ENCODE measurements around the gene NOL3.

The NOL3 gene

DNA sequence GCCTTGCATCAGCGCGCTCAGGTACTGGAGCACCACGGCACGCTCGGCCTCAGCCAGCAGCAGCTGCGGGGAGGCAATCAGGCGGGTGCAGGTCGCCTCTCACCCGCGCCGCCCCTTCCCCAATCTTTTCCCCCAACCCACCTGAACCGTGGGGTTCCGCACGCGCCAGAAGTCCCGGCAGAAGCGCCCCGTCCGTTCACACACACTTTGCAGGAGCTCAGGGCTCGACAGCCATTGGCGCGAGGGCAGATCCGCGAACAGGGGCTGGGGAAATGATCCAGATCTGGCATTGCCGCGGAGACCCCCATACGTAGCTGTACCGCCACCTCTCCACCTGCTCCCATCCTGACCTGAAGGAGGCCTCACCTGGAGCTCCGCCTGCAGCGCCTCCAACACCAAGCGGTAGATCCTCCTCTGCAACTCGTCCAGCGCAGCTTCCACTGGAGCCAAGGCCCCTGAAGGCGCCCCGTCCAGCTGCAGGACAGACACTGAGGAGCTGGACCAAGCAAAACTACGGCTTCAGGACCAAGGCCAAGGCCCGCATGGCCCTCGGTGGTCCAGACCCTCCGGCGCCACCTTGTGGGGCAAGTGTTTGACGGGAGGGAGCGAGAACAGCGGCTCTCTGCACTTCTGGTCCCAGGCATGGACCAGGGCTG is 14.8 kb downstream of the NOL3 start:
- Histone ChIP-seq H3K36me3 (ENCODE audit: insufficient read depth, low read length) (no peaks in the 10 kb centered on the region), H3K4me1 (ENCODE audit: insufficient read depth, low read length) (no peaks in the 10 kb centered on the region; the same call in 1 of the 2 replicates), H3K9ac (ENCODE audit: low read depth, low read length) (peak overlapping the region; percentile 99; the same call in 1 of the 2 replicates), H3K9me3 (ENCODE audit: control insufficient read depth, insufficient read depth, low read length) (no peaks in the 10 kb centered on the region)

DNA sequence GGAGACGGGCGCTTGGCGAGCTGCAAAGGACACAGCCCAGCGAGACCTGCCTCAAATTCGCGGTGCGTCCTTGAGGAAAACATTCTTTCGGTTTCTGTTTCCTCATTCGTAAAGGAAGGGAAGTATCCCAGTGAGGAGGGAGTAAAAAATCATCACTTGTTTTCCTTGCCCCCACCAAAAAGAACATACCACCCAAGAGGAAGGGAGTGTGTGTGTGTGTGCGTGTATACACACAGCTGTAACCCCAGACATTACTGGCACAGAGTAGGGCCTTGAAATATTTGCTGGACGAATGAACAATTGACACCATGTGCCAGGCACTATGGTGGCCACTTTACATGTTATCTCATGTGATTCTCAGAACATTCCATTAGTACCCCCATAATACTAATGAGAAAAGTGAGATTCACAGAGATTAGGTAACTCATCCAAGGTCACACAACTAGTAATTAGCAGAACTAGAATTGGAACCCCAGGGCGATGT is 15.4 kb downstream of the NOL3 start:
- H3K4me1 ChIP-seq (ENCODE audit: insufficient read depth, low read length), result peaks cover 4% of the 10 kb centered on the region; the same call in 1 of the 2 replicates
- H3K9ac ChIP-seq (ENCODE audit: low read depth, low read length), result no peak overlapping the region
- H3K36me3 ChIP-seq (ENCODE audit: insufficient read depth, low read length), result no peaks in the 10 kb centered on the region
- H3K9me3 ChIP-seq (ENCODE audit: control insufficient read depth, insufficient read depth, low read length), result no peaks in the 10 kb centered on the region

DNA sequence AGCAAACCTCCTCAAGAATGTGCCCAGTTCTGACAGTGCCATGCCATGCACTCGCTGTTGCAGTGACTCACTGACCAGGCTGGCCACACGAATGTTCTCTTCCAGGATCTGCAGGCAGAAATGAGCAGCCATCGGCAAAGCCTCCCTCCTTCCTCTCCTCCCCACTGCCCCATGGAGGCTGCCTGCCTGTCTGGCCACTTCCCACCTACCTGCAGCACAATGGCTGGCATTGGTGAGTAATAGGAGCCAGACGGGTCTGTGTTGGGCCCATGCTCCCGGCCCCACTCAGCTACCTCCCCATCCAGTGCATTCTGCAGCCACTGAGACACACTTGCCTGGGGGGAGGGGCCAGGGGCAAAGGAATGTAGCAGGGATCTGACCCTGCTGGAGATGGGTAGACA is 16.2 kb downstream of the NOL3 start:
- Histone ChIP-seq H3K4me1 (ENCODE audit: insufficient read depth, low read length) (peaks cover 5% of the 10 kb centered on the region; the same call in 1 of the 2 replicates), H3K36me3 (ENCODE audit: insufficient read depth, low read length) (no peaks in the 10 kb centered on the region), H3K9ac (ENCODE audit: low read depth, low read length) (no peak overlapping the region)

DNA sequence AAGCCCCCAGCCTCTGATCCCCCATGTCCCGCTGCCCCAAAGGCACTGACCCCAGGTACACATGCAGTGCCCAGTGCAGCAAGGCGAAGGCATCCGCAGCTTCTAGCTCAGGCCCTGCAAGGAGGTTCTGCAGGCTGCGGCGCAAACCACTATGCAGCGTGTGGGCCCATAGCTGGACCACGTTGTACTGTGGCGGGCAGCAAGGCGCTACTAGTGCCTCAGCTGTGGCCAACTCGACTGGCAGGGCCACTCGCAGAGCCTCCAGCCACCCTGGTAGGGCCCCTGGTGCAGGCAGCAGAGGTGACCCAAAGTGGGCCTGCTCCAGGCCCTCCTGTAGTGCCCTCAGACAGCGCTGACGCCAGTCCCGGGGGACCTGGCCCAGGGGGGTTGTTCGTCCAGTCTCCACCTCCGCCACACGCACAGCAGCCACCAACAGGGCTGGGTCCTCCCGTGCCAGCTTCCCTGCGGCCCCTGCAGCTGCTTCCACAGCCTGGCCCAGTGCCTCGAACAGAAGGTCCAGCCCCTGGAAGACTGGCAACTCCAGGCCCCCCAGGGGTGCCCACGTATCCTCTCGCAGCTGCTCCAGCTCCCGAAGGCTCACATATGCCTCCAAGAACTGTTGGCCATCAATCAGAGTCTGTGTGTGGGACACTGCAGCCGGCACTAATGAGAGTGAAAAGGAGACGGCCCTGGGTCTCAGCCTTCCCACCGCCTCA is 17.0 kb downstream of the NOL3 start:
- H3K9me3 ChIP-seq (ENCODE audit: control insufficient read depth, insufficient read depth, low read length), result no peaks in the 10 kb centered on the region
- no peak overlapping the region for H3K9ac ChIP-seq (ENCODE audit: low read depth, low read length)
- no peaks in the 10 kb centered on the region for H3K36me3 ChIP-seq (ENCODE audit: insufficient read depth, low read length)
- peaks cover 5% of the 10 kb centered on the region; the same call in 1 of the 2 replicates for H3K4me1 ChIP-seq (ENCODE audit: insufficient read depth, low read length)

More for the DNA sequence above, 16.2 kb downstream of the NOL3 start:
- no peaks in the 10 kb centered on the region for H3K9me3 ChIP-seq (ENCODE audit: control insufficient read depth, insufficient read depth, low read length)

GRCh38 chr16:67188323-67188722 is 18.0 kb downstream of the NOL3 start:
- Histone ChIP-seq H3K9ac (ENCODE audit: low read depth, low read length) (no peak overlapping the region), H3K36me3 (ENCODE audit: insufficient read depth, low read length) (peaks cover 3% of the 10 kb centered on the region; the same call in 1 of the 2 replicates), H3K4me1 (ENCODE audit: insufficient read depth, low read length) (peaks cover 11% of the 10 kb centered on the region), H3K9me3 (ENCODE audit: control insufficient read depth, insufficient read depth, low read length) (no peaks in the 10 kb centered on the region)

- Histone ChIP-seq H3K9me3 (ENCODE audit: control insufficient read depth, insufficient read depth, low read length) (no peaks in the 10 kb centered on the region), H3K9ac (ENCODE audit: low read depth, low read length) (no peak overlapping the region), H3K4me1 (ENCODE audit: insufficient read depth, low read length) (peaks cover 11% of the 10 kb centered on the region)
Measured at GRCh38 chr16:67188798-67189197, 18.5 kb downstream of the NOL3 start.

GRCh38 chr16:67190041-67190440 is 19.7 kb downstream of the NOL3 start, which contains the start of gene EXOC3L1:
EXOC3L1 (minus strand) TSS chr16:67190136; CDS start chr16:67189676, 460 bp downstream.
- Histone ChIP-seq H3K9me3 (ENCODE audit: control insufficient read depth, insufficient read depth, low read length) (no peaks in the 10 kb centered on the region), H3K36me3 (ENCODE audit: insufficient read depth, low read length) (peaks cover 15% of the 10 kb centered on the region), H3K4me1 (ENCODE audit: insufficient read depth, low read length) (peaks cover 11% of the 10 kb centered on the region), H3K9ac (ENCODE audit: low read depth, low read length) (no peak within 1 kb of the TSS)

More at GRCh38 chr16:67188798-67189197, 18.5 kb downstream of the NOL3 start:
- peaks cover 7% of the 10 kb centered on the region for H3K36me3 ChIP-seq (ENCODE audit: insufficient read depth, low read length)

DNA sequence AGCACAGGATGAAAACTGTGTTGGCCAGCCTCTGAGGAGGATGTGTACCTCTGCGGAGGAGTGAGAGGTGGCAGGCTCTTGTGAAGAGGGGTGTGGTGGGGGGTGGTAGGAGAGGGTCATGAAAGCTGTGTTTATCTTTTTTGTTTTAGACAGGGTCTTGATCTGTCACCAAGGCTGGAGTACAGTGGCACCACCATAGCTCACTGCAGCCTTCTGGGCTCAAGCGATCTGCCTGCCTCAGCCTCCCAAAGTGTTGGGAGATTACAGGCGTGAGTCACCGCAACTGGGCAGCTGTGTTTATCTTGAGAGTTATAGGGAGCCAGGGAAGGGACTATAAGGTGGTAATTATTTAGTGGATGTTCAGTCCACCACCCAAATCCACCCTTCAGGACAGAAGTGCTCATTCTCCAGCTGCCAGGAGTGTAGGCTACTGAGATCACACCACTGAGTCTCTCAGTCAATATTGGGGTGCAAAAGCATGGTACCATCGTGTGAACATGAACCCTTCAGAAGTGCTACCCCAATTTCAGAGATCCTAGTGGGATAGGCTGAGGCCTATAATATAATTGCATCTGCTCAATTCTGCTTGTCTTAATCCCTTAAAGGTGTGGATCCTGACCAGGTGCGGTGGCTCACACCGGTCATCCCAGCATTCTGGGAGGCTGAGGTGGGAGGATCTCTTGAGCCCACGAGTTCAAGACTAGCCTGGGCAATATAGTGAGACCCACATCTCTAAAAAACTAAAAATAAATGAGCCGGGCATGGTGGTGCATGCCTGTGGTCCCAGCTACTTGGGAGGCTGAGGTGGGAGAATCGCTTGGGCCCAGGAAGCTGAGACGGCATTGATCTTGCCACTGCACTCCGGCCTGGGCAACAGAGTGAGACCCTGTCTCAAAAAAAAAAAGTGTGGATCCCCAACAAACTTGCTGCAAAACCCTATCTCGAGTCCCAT is 20.4 kb downstream of the NOL3 start:
- H3K9me3 ChIP-seq (ENCODE audit: control insufficient read depth, insufficient read depth, low read length), result no peaks in the 10 kb centered on the region
- peaks cover 15% of the 10 kb centered on the region for H3K36me3 ChIP-seq (ENCODE audit: insufficient read depth, low read length)
- H3K4me1 ChIP-seq (ENCODE audit: insufficient read depth, low read length), result peaks cover 11% of the 10 kb centered on the region
- no peak overlapping the region for H3K9ac ChIP-seq (ENCODE audit: low read depth, low read length)

GRCh38 chr16:67191411-67191994 is 21.2 kb downstream of the NOL3 start:
- peaks cover 11% of the 10 kb centered on the region for H3K4me1 ChIP-seq (ENCODE audit: insufficient read depth, low read length)
- H3K9ac ChIP-seq (ENCODE audit: low read depth, low read length), result peak overlapping the region; percentile 93; the same call in 1 of the 2 replicates

GRCh38 chr16:67191995-67192681 is 21.8 kb downstream of the NOL3 start, which contains the start of gene E2F4:
E2F4 (plus strand) TSS chr16:67192155; CDS start chr16:67192228, 73 bp downstream.
- Histone ChIP-seq H3K4me1 (ENCODE audit: insufficient read depth, low read length) (peaks cover 11% of the 10 kb centered on the region), H3K36me3 (ENCODE audit: insufficient read depth, low read length) (peaks cover 18% of the 10 kb centered on the region), H3K9me3 (ENCODE audit: control insufficient read depth, insufficient read depth, low read length) (no peaks in the 10 kb centered on the region), H3K9ac (ENCODE audit: low read depth, low read length) (peak within 1 kb of the TSS; percentile 93)

More at GRCh38 chr16:67191411-67191994, 21.2 kb downstream of the NOL3 start:
- Histone ChIP-seq H3K9me3 (ENCODE audit: control insufficient read depth, insufficient read depth, low read length) (no peaks in the 10 kb centered on the region), H3K36me3 (ENCODE audit: insufficient read depth, low read length) (peaks cover 18% of the 10 kb centered on the region)

- H3K9ac ChIP-seq (ENCODE audit: low read depth, low read length), result peak overlapping the region; percentile 93
- peaks cover 11% of the 10 kb centered on the region for H3K4me1 ChIP-seq (ENCODE audit: insufficient read depth, low read length)
- H3K9me3 ChIP-seq (ENCODE audit: control insufficient read depth, insufficient read depth, low read length), result no peaks in the 10 kb centered on the region
- H3K36me3 ChIP-seq (ENCODE audit: insufficient read depth, low read length), result peaks cover 21% of the 10 kb centered on the region
Measured at GRCh38 chr16:67192781-67193361, 22.5 kb downstream of the NOL3 start.

GRCh38 chr16:67193536-67193935 is 23.2 kb downstream of the NOL3 start:
- peaks cover 11% of the 10 kb centered on the region for H3K4me1 ChIP-seq (ENCODE audit: insufficient read depth, low read length)
- no peaks in the 10 kb centered on the region for H3K9me3 ChIP-seq (ENCODE audit: control insufficient read depth, insufficient read depth, low read length)
- no peak overlapping the region for H3K9ac ChIP-seq (ENCODE audit: low read depth, low read length)
- H3K36me3 ChIP-seq (ENCODE audit: insufficient read depth, low read length), result peaks cover 21% of the 10 kb centered on the region

- no peak overlapping the region for H3K9ac ChIP-seq (ENCODE audit: low read depth, low read length)
- H3K9me3 ChIP-seq (ENCODE audit: control insufficient read depth, insufficient read depth, low read length), result no peaks in the 10 kb centered on the region
- H3K4me1 ChIP-seq (ENCODE audit: insufficient read depth, low read length), result peaks cover 11% of the 10 kb centered on the region
- peaks cover 21% of the 10 kb centered on the region for H3K36me3 ChIP-seq (ENCODE audit: insufficient read depth, low read length)
Measured at GRCh38 chr16:67194260-67194659, 23.9 kb downstream of the NOL3 start.
